ENCODE measurements around the gene PRSS21. TPM values are rescaled to one million over a fixed set of nuclear protein-coding genes. Genes with fewer than 3 reads are reported as not detected.

PRSS21 gene
- total RNA-seq, 5 donors from 2014 or later (not counting 1 experiment from before 2014, with no cell fraction given): 0.90 to 8.3 (median 3.3) TPM

GRCh38 chr16:2775765-2776499 is 41.1 kb upstream of the PRSS21 start:
- CTCF ChIA-PET: no interaction called here
- Mint-ChIP-seq H3K27ac (peak overlapping the region; percentile 87 to 90), H3K9me3 (no peaks in the 10 kb centered on the region), H3K36me3 (peaks cover 16% of the 10 kb centered on the region), H3K4me1 (peaks cover 40 to 55% (median 55%) of the 10 kb centered on the region in 3 donors), H3K27me3 (no peaks in the 10 kb centered on the region), H3K4me3 (peak overlapping the region; percentile 92 to 93 (median 92))
- H3K4me3 ChIP-seq (ENCODE audit: control insufficient read depth in 1 of 2, extremely low read depth in 1 of 2, low read length in 1 of 2): peak overlapping the region; percentile 72 to 89
- H3K27ac ChIP-seq (ENCODE audit: low read length): peak overlapping the region; percentile 26
- DNase-seq (no peak), ATAC-seq (replicated peaks in 1 of 4) (no peak)
- peaks cover 13 to 38% of the 10 kb centered on the region in 2 donors for H3K36me3 ChIP-seq (ENCODE audit: control insufficient read depth in 2 of 2, extremely low read depth in 1 of 2, insufficient read depth in 1 of 2, low read length in 1 of 2)
- POLR2A ChIA-PET: no interaction called here
- WGBS (ENCODE audit: insufficient coverage): 66% methylated on average over 5 of the region's 11 CpGs
- no peaks in the 10 kb centered on the region for H3K9me3 ChIP-seq
- no peaks in the 10 kb centered on the region for H3K27me3 ChIP-seq (replicated peaks in 1 of 2; ENCODE audit: control insufficient read depth in 2 of 2, extremely low read depth in 1 of 2, insufficient read depth in 2 of 2, low read length in 1 of 2)
- H3K4me1 ChIP-seq (ENCODE audit: control insufficient read depth in 1 of 2, extremely low read depth in 1 of 2, insufficient read depth in 2 of 2, low read length in 2 of 2): peaks cover 13 to 43% of the 10 kb centered on the region in 2 experiments

- H3K9me3 ChIP-seq: no peaks in the 10 kb centered on the region
- ChIA-PET POLR2A (no interaction called here), CTCF (no interaction called here)
- peak in 6 of 35 experiments; percentile 27 to 52 (median 38) for DNase-seq
- peak overlapping the region; percentile 87 to 90 for H3K27ac Mint-ChIP-seq
- WGBS (ENCODE audit: insufficient coverage): under 1% methylated on average over 51 of the region's 72 CpGs
- peaks cover 37 to 54% (median 50%) of the 10 kb centered on the region in 3 donors for H3K4me1 Mint-ChIP-seq
- H3K4me3 ChIP-seq (ENCODE audit: control insufficient read depth in 1 of 2, extremely low read depth in 1 of 2, low read length in 1 of 2): peak overlapping the region; percentile 72 to 89
- H3K27me3 ChIP-seq (replicated peaks in 1 of 2; ENCODE audit: control insufficient read depth in 2 of 2, extremely low read depth in 1 of 2, insufficient read depth in 2 of 2, low read length in 1 of 2): no peaks in the 10 kb centered on the region
- peaks cover 10% of the 10 kb centered on the region for H3K36me3 Mint-ChIP-seq
- no peaks in the 10 kb centered on the region for H3K9me3 Mint-ChIP-seq
- peak; percentile 24 to 38 (median 36) for ATAC-seq (replicated peaks in 1 of 4)
- H3K27me3 Mint-ChIP-seq: no peaks in the 10 kb centered on the region
- H3K36me3 ChIP-seq (ENCODE audit: control insufficient read depth in 2 of 2, extremely low read depth in 1 of 2, insufficient read depth in 1 of 2, low read length in 1 of 2): peaks cover 11 to 31% of the 10 kb centered on the region in 2 donors
- H3K27ac ChIP-seq (ENCODE audit: low read length): peak overlapping the region; percentile 52
- H3K4me3 Mint-ChIP-seq: peak overlapping the region; percentile 92 to 93 (median 92)
- H3K4me1 ChIP-seq (ENCODE audit: control insufficient read depth in 1 of 2, extremely low read depth in 1 of 2, insufficient read depth in 2 of 2, low read length in 2 of 2): peaks cover 13 to 43% of the 10 kb centered on the region in 2 experiments
Observed at GRCh38 chr16:2776500-2777139, 40.4 kb upstream of the PRSS21 start.

GRCh38 chr16:2777231-2777902 is 39.7 kb upstream of the PRSS21 start, which contains the start of gene ELOB:
TSS of gene ELOB (minus strand) at chr16:2777280. CDS start at chr16:2777239, 41 bp downstream.
- Histone ChIP-seq H3K4me3 (ENCODE audit: control insufficient read depth in 1 of 2, extremely low read depth in 1 of 2, low read length in 1 of 2) (peak within 1 kb of the TSS; percentile 96 to 99), H3K36me3 (ENCODE audit: control insufficient read depth in 2 of 2, extremely low read depth in 1 of 2, insufficient read depth in 1 of 2, low read length in 1 of 2) (peaks cover 4 to 23% of the 10 kb centered on the region in 2 donors), H3K27ac (ENCODE audit: low read length) (peak within 1 kb of the TSS; percentile 96), H3K4me1 (ENCODE audit: control insufficient read depth in 1 of 2, extremely low read depth in 1 of 2, insufficient read depth in 2 of 2, low read length in 2 of 2) (peaks cover 13 to 43% of the 10 kb centered on the region in 2 experiments), H3K27me3 (replicated peaks in 1 of 2; ENCODE audit: control insufficient read depth in 2 of 2, extremely low read depth in 1 of 2, insufficient read depth in 2 of 2, low read length in 1 of 2) (no peaks in the 10 kb centered on the region), H3K9me3 (no peaks in the 10 kb centered on the region)
- Mint-ChIP-seq H3K4me3 (peak within 1 kb of the TSS; percentile 92 to 94 (median 92)), H3K9me3 (no peaks in the 10 kb centered on the region), H3K4me1 (peaks cover 32 to 51% (median 48%) of the 10 kb centered on the region in 3 donors), H3K36me3 (peaks cover 7% of the 10 kb centered on the region), H3K27me3 (no peaks in the 10 kb centered on the region), H3K27ac (peak within 1 kb of the TSS; percentile 98 to 99)
- under 1% methylated on average over 70 of the region's 70 CpGs for WGBS (ENCODE audit: insufficient coverage)
- ChIA-PET CTCF (no interaction called here), POLR2A (no interaction called here)
- peak; percentile 77 to 94 (median 86) for DNase-seq
- ATAC-seq (replicated peaks in 1 of 4): peak; percentile 85 to 92 (median 90)

- ATAC-seq (replicated peaks in 1 of 4): peak; percentile 10 to 36 (median 24)
- Histone ChIP-seq H3K4me3 (ENCODE audit: control insufficient read depth in 1 of 2, extremely low read depth in 1 of 2, low read length in 1 of 2) (peak overlapping the region; percentile 96 to 99), H3K27ac (ENCODE audit: low read length) (peak overlapping the region; percentile 96), H3K4me1 (ENCODE audit: control insufficient read depth in 1 of 2, extremely low read depth in 1 of 2, insufficient read depth in 2 of 2, low read length in 2 of 2) (peaks cover 13 to 43% of the 10 kb centered on the region in 2 experiments), H3K27me3 (replicated peaks in 1 of 2; ENCODE audit: control insufficient read depth in 2 of 2, extremely low read depth in 1 of 2, insufficient read depth in 2 of 2, low read length in 1 of 2) (no peaks in the 10 kb centered on the region), H3K9me3 (no peaks in the 10 kb centered on the region), H3K36me3 (ENCODE audit: control insufficient read depth in 2 of 2, extremely low read depth in 1 of 2, insufficient read depth in 1 of 2, low read length in 1 of 2) (peaks cover 4 to 16% of the 10 kb centered on the region in 2 donors)
- peaks cover 2% of the 10 kb centered on the region for H3K36me3 Mint-ChIP-seq
- peaks cover 25 to 46% (median 42%) of the 10 kb centered on the region in 3 donors for H3K4me1 Mint-ChIP-seq
- peak overlapping the region; percentile 98 to 99 for H3K27ac Mint-ChIP-seq
- DNase-seq: peak in 21 of 35 experiments; percentile 28 to 69 (median 37)
- ChIA-PET POLR2A (no interaction called here), CTCF (interaction anchor here in 1 of 2 donors (1.2 kb wide), 1 partner anchor 90 kb away, joined by 6 read pairs; no protein-coding TSS in a partner anchor)
- H3K4me3 Mint-ChIP-seq: peak overlapping the region; percentile 91 to 94 (median 92)
- H3K9me3 Mint-ChIP-seq: no peaks in the 10 kb centered on the region
- WGBS (ENCODE audit: insufficient coverage): 32% methylated on average over 8 of the region's 27 CpGs
- H3K27me3 Mint-ChIP-seq: no peaks in the 10 kb centered on the region
Observed at GRCh38 chr16:2777903-2778629, 39.0 kb upstream of the PRSS21 start.

GRCh38 chr16:2778630-2778958 is 38.4 kb upstream of the PRSS21 start:
- ChIA-PET CTCF (interaction anchor here in 1 of 2 donors (1.2 kb wide), 1 partner anchor 90 kb away, joined by 6 read pairs; no protein-coding TSS in a partner anchor), POLR2A (no interaction called here)
- Histone ChIP-seq H3K27me3 (replicated peaks in 1 of 2; ENCODE audit: control insufficient read depth in 2 of 2, extremely low read depth in 1 of 2, insufficient read depth in 2 of 2, low read length in 1 of 2) (no peaks in the 10 kb centered on the region), H3K4me1 (ENCODE audit: control insufficient read depth in 1 of 2, extremely low read depth in 1 of 2, insufficient read depth in 2 of 2, low read length in 2 of 2) (peaks cover 13 to 41% of the 10 kb centered on the region in 2 experiments), H3K36me3 (ENCODE audit: control insufficient read depth in 2 of 2, extremely low read depth in 1 of 2, insufficient read depth in 1 of 2, low read length in 1 of 2) (peaks cover 2 to 12% of the 10 kb centered on the region in 2 donors), H3K4me3 (ENCODE audit: control insufficient read depth in 1 of 2, extremely low read depth in 1 of 2, low read length in 1 of 2) (peak overlapping the region; percentile 96 to 99), H3K9me3 (no peaks in the 10 kb centered on the region), H3K27ac (ENCODE audit: low read length) (peak overlapping the region; percentile 96)
- ATAC-seq (replicated peaks in 1 of 4) (no peak), DNase-seq (no peak)
- H3K27ac Mint-ChIP-seq: peak overlapping the region; percentile 98 to 99
- H3K4me1 Mint-ChIP-seq: peaks cover 25 to 44% (median 40%) of the 10 kb centered on the region in 3 donors
- no peaks in the 10 kb centered on the region for H3K27me3 Mint-ChIP-seq
- peaks cover 2% of the 10 kb centered on the region for H3K36me3 Mint-ChIP-seq
- peak overlapping the region; percentile 91 to 94 (median 92) for H3K4me3 Mint-ChIP-seq
- H3K9me3 Mint-ChIP-seq: no peaks in the 10 kb centered on the region
- WGBS (ENCODE audit: insufficient coverage): 91% methylated on average over 6 of the region's 12 CpGs
